GM12878 (cell line): Measurements from ENCODE around the gene MRGPRF. TPM values are rescaled to one million over a fixed set of nuclear protein-coding genes. Genes with fewer than 3 reads are reported as not detected.

ENCODE experiments used
- ATAC-seq: fragments of 200-7000 bp; cut with Tn5 transposase; 3 replicates; pipeline ENCODE4 v1.9.1; 2020; ENCODE audit warnings: mild to moderate bottlenecking, moderate library complexity
- BruUV-seq: library from RNA; stranded (reverse); fragments of 400-500 nt; replicated peaks from 2 replicates; lab custom pipeline; 2021; lab: Mats Ljungman, UMichigan
- CTCF ChIA-PET: fragments of 300-600 bp; sonication (Branson Sonifier 250); formaldehyde crosslinking; extraction: SDS; loops from one replicate; lab custom pipeline; 2021; ENCODE audit warnings: inconsistent platforms; lab: Yijun Ruan, JAX
- POLR2A ChIA-PET: fragments of 350-600 bp; formaldehyde crosslinking; extraction: SDS; loops from one replicate; lab custom pipeline; 2021; ENCODE audit warnings: inconsistent platforms; lab: Charles Lee
- RAD21 ChIA-PET: fragments of 300-600 bp; sonication (Branson Sonifier 250); formaldehyde crosslinking; loops from one replicate; lab custom pipeline; 2023; ENCODE audit warnings: antibody characterized with exemption; ENCODE audit not compliant: unreplicated experiment; lab: Charles Lee
- SMC1A ChIA-PET: fragments of 300-600 bp; sonication (Branson Sonifier 250); formaldehyde crosslinking; loops from one replicate; lab custom pipeline; 2023; ENCODE audit not compliant: unreplicated experiment, uncharacterized antibody; lab: Charles Lee
- DNase-seq: peaks from one replicate; pipeline ENCODE4 v3.0.0-alpha.2; 2011; ENCODE audit warnings: low read depth, low spot score
- FAIRE-seq: peaks from 3 replicates; lab custom pipeline; 2011; peaks lifted over from hg19 to GRCh38; lab: Jason Lieb, UNC
- H2AFZ ChIP-seq: 2 replicates; pipeline ENCODE4 v1.6.0; 2011; ENCODE audit warnings: low read depth, low read length, control low read depth; ENCODE audit not compliant: control insufficient read depth
- H3K27ac ChIP-seq: 2 replicates; pipeline ENCODE4 v1.5.1; 2011; ENCODE audit warnings: control low read depth; ENCODE audit not compliant: control insufficient read depth, insufficient read depth
- H3K27me3 ChIP-seq, 2 experiments: replicated peaks in 1 of 2; 2 replicates each; pipeline versions ENCODE4 v1.6.0 to v1.6.1; 2011; ENCODE audit warnings: low read length in 1 of 2; ENCODE audit not compliant: control insufficient read depth in 2 of 2, insufficient read depth in 2 of 2
- H3K36me3 ChIP-seq, 2 experiments: 2 replicates each; pipeline ENCODE4 v1.5.1; 2011; ENCODE audit warnings: low read length in 1 of 2; ENCODE audit not compliant: control insufficient read depth in 2 of 2, insufficient read depth in 2 of 2
- H3K4me1 ChIP-seq: 2 replicates; pipeline ENCODE4 v1.6.1; 2011; ENCODE audit warnings: mild to moderate bottlenecking, low read length, moderate library complexity, mixed read lengths; ENCODE audit not compliant: control insufficient read depth, insufficient read depth
- H3K4me2 ChIP-seq: 2 replicates; pipeline ENCODE4 v1.6.0; 2011; ENCODE audit warnings: control low read depth; ENCODE audit not compliant: control insufficient read depth, insufficient read depth
- H3K4me3 ChIP-seq: fragments of 200-600 bp; sonication (generic); 2 replicates; pipeline ENCODE4 v1.5.1; 2016
- H3K79me2 ChIP-seq: 2 replicates; pipeline ENCODE4 v1.6.0; 2011; ENCODE audit warnings: low read length; ENCODE audit not compliant: control insufficient read depth, insufficient read depth
- H3K9ac ChIP-seq: 2 replicates; pipeline ENCODE4 v1.8.0; 2011; ENCODE audit warnings: low read length, control low read depth, mixed read lengths; ENCODE audit not compliant: control insufficient read depth, insufficient read depth
- H3K9me3 ChIP-seq: replicated peaks from 3 replicates; pipeline ENCODE4 v1.5.1; 2011; ENCODE audit warnings: mild to moderate bottlenecking, low read length; ENCODE audit not compliant: control insufficient read depth, insufficient read depth
- H4K20me1 ChIP-seq: 2 replicates; pipeline ENCODE4 v1.6.0; 2011; ENCODE audit not compliant: control insufficient read depth, insufficient read depth
- CEBPZ ChIP-seq: fragments of 150-350 bp; IDR thresholded peaks from 2 replicates; pipeline ENCODE4 v1.6.1; 2016; ENCODE audit warnings: low read depth, low read length
- CREB1 ChIP-seq: IDR thresholded peaks from 2 replicates; pipeline ENCODE4 v1.6.1; 2012; ENCODE audit warnings: low read depth, mild to moderate bottlenecking, inconsistent platforms
- FOXM1 ChIP-seq: IDR thresholded peaks from 2 replicates; pipeline ENCODE4 v1.6.1; 2012; ENCODE audit warnings: low read depth, mild to moderate bottlenecking, inconsistent platforms, low read length, moderate library complexity
- GATAD2B ChIP-seq: fragments of 450-650 bp; conservative IDR thresholded peaks from 2 replicates; pipeline ENCODE4 v1.6.1; 2017; ENCODE audit warnings: low read depth, mild to moderate bottlenecking, moderate library complexity
- HDGF ChIP-seq: fragments of 450-650 bp; IDR thresholded peaks from 2 replicates; pipeline ENCODE4 v1.6.1; 2016; ENCODE audit warnings: antibody characterized with exemption
- LARP7 ChIP-seq: fragments of 450-650 bp; IDR thresholded peaks from 2 replicates; pipeline ENCODE4 v1.6.1; 2017; ENCODE audit warnings: mild to moderate bottlenecking
- MXI1 ChIP-seq: fragments of 150-350 bp; IDR thresholded peaks from 2 replicates; pipeline ENCODE4 v1.6.1; 2011; ENCODE audit warnings: low read depth, mild to moderate bottlenecking, inconsistent platforms, low read length, improper control_type of control experiment
- MYB ChIP-seq: fragments of 150-350 bp; IDR thresholded peaks from 2 replicates; pipeline ENCODE4 v1.6.1; 2014; ENCODE audit warnings: mild to moderate bottlenecking, low read depth, low read length, borderline replicate concordance
- NFYB ChIP-seq: IDR thresholded peaks from 2 replicates; pipeline ENCODE4 v1.6.1; 2011; ENCODE audit warnings: low read depth, mild to moderate bottlenecking, low read length, improper control_type of control experiment, moderate library complexity; ENCODE audit not compliant: insufficient read depth
- NR2F1 ChIP-seq: fragments of 450-650 bp; conservative IDR thresholded peaks from 2 replicates; pipeline ENCODE4 v1.6.1; 2017; ENCODE audit warnings: mild to moderate bottlenecking
- STAT1 ChIP-seq: fragments of 450-650 bp; conservative IDR thresholded peaks from 2 replicates; pipeline ENCODE4 v1.6.1; 2014; ENCODE audit warnings: antibody characterized with exemption, mild to moderate bottlenecking
- STAT3 ChIP-seq: IDR thresholded peaks from 2 replicates; pipeline ENCODE4 v1.6.1; 2011; ENCODE audit warnings: low read depth, low read length, improper control_type of control experiment
- ZBTB40 ChIP-seq: fragments of 450-650 bp; IDR thresholded peaks from 2 replicates; pipeline ENCODE4 v1.6.1; 2016; ENCODE audit warnings: mild to moderate bottlenecking, moderate library complexity, borderline replicate concordance
- WGBS: methylation state at CpG from one replicate; pipeline ENCODE4 v1.1.6; 2016; ENCODE audit warnings: low lambda C conversion rate; ENCODE audit not compliant: insufficient replicate concordance, insufficient coverage; ENCODE audit errors: missing lambda C conversion rate; 5-methylcytosine and 5-hydroxymethylcytosine counted together
- in situ Hi-C: fragments of 300-500 bp; cut with MboI; formaldehyde crosslinking; loops from 9 replicates; pipeline ENCODE4 v1.14.3; 2018; ENCODE audit warnings: mixed read lengths
- intact Hi-C: fragments of 100-400 bp; cut with micrococcal nuclease; formaldehyde crosslinking; loops from one replicate; pipeline ENCODE4 v1.14.2; 2022; ENCODE audit not compliant: unreplicated experiment
- polyA plus RNA-seq, 11 experiments: library from polyadenylated mRNA; depleted of rRNA in 4 of 11; unstranded in 6 of 11; stranded (reverse) in 5 of 11; fragments of >200 nt; fragmentation: Nextera tagmentation in 4 of 11; fragmentation: Illumina TruSeq in 1 of 11; extraction: Ambion mirVana in 4 of 11; extraction: Trizol in 1 of 11; gene quantifications; 1 replicate in 1 of 11; 2 replicates in 10 of 11; pipeline versions ENCODE4 v1.2.1 to v1.2.3, GENCODE V29; 2011 to 2016; ENCODE audit warnings: inconsistent platforms in 2 of 11, missing spikeins in 2 of 11, low read depth in 1 of 11
- total RNA-seq, 4 experiments: library from RNA; depleted of rRNA in 3 of 4; stranded (reverse); fragments of >200 nt in 3 of 4; fragmentation: Illumina TruSeq in 1 of 4; extraction: Trizol in 1 of 4; gene quantifications; 2 replicates each; pipeline versions ENCODE4 v1.2.1 to v1.2.3, GENCODE V29; 2013 to 2021

The MRGPRF gene
- total and polyA plus RNA-seq, 10 of the 15 experiments (the other 5 are each of a cell fraction or from before 2014, with no cell fraction given) = not detected

DNA sequence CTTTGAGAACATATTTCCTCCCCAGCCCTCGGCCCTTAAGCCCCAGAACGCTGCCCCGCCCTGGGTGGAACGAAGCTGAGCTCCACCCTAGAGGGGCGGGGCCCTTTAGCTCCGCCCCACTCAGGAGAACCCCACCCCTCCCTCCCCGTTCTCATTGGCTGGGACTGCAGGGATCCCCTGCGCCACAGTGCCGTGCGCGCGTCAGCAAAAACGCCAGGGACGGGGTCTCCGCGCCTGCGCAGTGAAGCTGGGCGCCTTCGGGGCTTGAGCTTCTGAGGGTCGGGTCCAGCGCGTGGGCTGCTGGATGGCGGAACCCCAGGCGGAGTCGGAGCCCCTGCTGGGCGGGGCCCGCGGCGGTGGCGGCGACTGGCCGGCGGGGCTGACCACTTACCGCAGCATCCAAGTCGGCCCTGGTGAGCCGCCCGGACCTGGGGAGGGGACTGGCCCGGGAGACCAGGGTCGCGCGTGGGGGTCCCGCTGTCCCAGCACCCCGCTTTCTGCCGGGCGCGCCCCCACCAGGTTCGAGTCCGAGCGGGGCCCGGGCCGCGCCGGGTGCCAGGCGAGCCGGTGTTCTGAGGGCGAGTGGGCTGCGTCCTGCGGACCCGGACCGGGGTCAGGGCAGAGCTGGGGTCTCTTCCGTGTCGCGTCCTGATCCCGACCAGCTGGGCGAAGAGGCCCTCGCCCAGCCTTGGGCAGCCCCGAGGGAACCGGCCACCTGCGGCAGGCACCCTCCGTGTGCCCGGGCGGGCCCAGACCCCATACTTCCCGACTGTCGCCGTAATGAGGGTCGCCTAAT is 35.8 kb upstream of the MRGPRF start, which contains the start of gene TPCN2:
Gene TPCN2, plus strand, starts transcription at position 239 of the 796 bp plus-strand sequence. Its CDS starts 66 bp downstream, at position 305.
- no peaks in the 10 kb centered on the region for H3K27me3 ChIP-seq
- peak within 1 kb of the TSS; percentile 89 for H3K4me2 ChIP-seq
- RAD21 ChIA-PET = interaction anchor here (0.6 to 0.7 kb wide), 3 partner anchors 8 to 206 kb away, joined by 3 to 4 read pairs (median 4); no protein-coding TSS in a partner anchor
- no peaks in the 10 kb centered on the region; the same call in 1 of the 2 replicates for H4K20me1 ChIP-seq
- H3K4me3 ChIP-seq = peak within 1 kb of the TSS; percentile 94
- ATAC-seq (peak; percentile 76), DNase-seq (peak; percentile 85), FAIRE-seq (peak; percentile 97)
- H3K27ac ChIP-seq = peak within 1 kb of the TSS; percentile 59
- in situ Hi-C loops = no loop called here
- BruUV-seq = no TSS peak
- H3K9me3 ChIP-seq = no peaks in the 10 kb centered on the region
- POLR2A ChIA-PET = interaction anchor here (1.0 to 1.9 kb wide), 3 partner anchors 10 to 205 kb away, joined by 4 read pairs; no protein-coding TSS in a partner anchor
- WGBS = 2% methylated on average over 63 of the region's 76 CpGs
- no peaks in the 10 kb centered on the region; a peak in 1 of 4 replicates for H3K36me3 ChIP-seq
- SMC1A ChIA-PET = no interaction called here
- peak within 1 kb of the TSS; percentile 74 for H2AFZ ChIP-seq
- peaks cover 46% of the 10 kb centered on the region for H3K79me2 ChIP-seq
- peaks cover 29% of the 10 kb centered on the region for H3K4me1 ChIP-seq
- CTCF ChIA-PET = interaction anchor here (1.2 to 1.4 kb wide), 2 partner anchors 10 to 41 kb away, joined by 3 to 6 read pairs; no protein-coding TSS in a partner anchor
- intact Hi-C loops = no loop called here
- H3K9ac ChIP-seq = peak within 1 kb of the TSS; percentile 69
- TF ChIP-seq NFYB (peak; percentile 89), MXI1 (no peak), NR2F1 (peak; percentile 48), CEBPZ (no peak), ZBTB40 (0 out of 2 replicates have a peak, but pooled peaks have one; percentile 9), CREB1 (peak; percentile 93), STAT1 (0 out of 2 replicates have a peak, but pooled peaks have one; percentile 64), STAT3 (no peak), HDGF (peak; percentile 87; the same call in 1 of the 2 replicates), GATAD2B (peak; percentile 92), LARP7 (peak; percentile 82), MYB (no peak), FOXM1 (no peak)
